Measurements from ENCODE around the gene NEURL1B.

DNA sequence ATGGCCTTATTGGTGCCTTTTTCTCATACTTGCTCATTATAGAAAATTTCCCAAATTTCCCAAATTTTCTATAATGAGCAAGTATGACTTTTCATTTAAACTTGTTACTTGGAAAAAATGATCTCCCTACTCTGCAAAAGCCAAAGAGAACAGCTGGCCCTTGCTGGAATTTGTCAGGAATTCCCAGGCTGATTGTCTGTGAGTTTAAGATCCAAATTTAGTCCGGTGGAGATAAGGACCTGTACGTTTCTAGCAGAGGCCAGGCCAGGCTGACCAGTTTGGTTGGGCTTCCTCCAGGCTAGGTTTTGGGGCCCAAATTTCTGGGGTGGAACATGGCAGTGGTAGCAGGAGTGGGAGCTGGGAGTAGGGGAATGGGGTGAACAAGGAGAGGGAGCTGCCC, 51.9 kb downstream of the NEURL1B start:
- TF ChIP-seq CEBPB (IDR thresholded peaks at IDR 0.05) (no peak), EP300 (IDR thresholded peaks at IDR 0.05; ENCODE audit: borderline replicate concordance) (no peak), TCF12 (IDR thresholded peaks at IDR 0.05; ENCODE audit: low read depth) (no peak), NFIC (IDR thresholded peaks at IDR 0.05) (no peak), FOXM1 (IDR thresholded peaks at IDR 0.05; ENCODE audit: borderline replicate concordance, low read depth) (no peak), YY1 (IDR thresholded peaks at IDR 0.05; ENCODE audit: low read depth) (no peak), ZBTB7A (IDR thresholded peaks at IDR 0.05; ENCODE audit: low read depth) (no peak), TAF1 (IDR thresholded peaks at IDR 0.05; ENCODE audit: low read depth) (no peak)
- TF ChIP-seq, protein P1, sequence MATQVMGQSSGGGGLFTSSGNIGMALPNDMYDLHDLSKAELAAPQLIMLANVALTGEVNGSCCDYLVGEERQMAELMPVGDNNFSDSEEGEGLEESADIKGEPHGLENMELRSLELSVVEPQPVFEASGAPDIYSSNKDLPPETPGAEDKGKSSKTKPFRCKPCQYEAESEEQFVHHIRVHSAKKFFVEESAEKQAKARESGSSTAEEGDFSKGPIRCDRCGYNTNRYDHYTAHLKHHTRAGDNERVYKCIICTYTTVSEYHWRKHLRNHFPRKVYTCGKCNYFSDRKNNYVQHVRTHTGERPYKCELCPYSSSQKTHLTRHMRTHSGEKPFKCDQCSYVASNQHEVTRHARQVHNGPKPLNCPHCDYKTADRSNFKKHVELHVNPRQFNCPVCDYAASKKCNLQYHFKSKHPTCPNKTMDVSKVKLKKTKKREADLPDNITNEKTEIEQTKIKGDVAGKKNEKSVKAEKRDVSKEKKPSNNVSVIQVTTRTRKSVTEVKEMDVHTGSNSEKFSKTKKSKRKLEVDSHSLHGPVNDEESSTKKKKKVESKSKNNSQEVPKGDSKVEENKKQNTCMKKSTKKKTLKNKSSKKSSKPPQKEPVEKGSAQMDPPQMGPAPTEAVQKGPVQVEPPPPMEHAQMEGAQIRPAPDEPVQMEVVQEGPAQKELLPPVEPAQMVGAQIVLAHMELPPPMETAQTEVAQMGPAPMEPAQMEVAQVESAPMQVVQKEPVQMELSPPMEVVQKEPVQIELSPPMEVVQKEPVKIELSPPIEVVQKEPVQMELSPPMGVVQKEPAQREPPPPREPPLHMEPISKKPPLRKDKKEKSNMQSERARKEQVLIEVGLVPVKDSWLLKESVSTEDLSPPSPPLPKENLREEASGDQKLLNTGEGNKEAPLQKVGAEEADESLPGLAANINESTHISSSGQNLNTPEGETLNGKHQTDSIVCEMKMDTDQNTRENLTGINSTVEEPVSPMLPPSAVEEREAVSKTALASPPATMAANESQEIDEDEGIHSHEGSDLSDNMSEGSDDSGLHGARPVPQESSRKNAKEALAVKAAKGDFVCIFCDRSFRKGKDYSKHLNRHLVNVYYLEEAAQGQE (IDR thresholded peaks at IDR 0.05; ENCODE audit: low read depth) = no peak
- TF ChIP-seq, protein P2, sequence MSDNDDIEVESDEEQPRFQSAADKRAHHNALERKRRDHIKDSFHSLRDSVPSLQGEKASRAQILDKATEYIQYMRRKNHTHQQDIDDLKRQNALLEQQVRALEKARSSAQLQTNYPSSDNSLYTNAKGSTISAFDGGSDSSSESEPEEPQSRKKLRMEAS (IDR thresholded peaks at IDR 0.05) = no peak
- TF ChIP-seq, protein P3, sequence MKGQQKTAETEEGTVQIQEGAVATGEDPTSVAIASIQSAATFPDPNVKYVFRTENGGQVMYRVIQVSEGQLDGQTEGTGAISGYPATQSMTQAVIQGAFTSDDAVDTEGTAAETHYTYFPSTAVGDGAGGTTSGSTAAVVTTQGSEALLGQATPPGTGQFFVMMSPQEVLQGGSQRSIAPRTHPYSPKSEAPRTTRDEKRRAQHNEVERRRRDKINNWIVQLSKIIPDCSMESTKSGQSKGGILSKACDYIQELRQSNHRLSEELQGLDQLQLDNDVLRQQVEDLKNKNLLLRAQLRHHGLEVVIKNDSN (IDR thresholded peaks at IDR 0.05) = no peak
